Measurements from ENCODE around the gene GP1BB. TPM values are rescaled to one million over a fixed set of nuclear protein-coding genes. Genes with fewer than 3 reads are reported as not detected.
A peak's percentile ranks its signal among the peaks of the same experiment; 100 is the strongest.

GP1BB gene
- total and polyA plus RNA-seq, 10 of the 15 experiments (the other 5 are each of a cell fraction or from before 2014, with no cell fraction given): 0.05 to 0.28 (median 0.28) TPM; not detected in 7

- in situ Hi-C loops (cut with MboI): no loop called here
- peak overlapping the region; percentile 44 for H3K4me2 ChIP-seq (ENCODE audit: control insufficient read depth, insufficient read depth)
- no peak overlapping the region for H2AFZ ChIP-seq (ENCODE audit: control insufficient read depth, low read depth, low read length)
- ChIA-PET POLR2A (no interaction called here), RAD21 (ENCODE audit: unreplicated experiment) (interaction anchor here (1.1 to 2.6 kb wide), 7 partner anchors 17 to 140 kb away, joined by 3 to 12 read pairs (median 3); no protein-coding TSS in a partner anchor), CTCF (interaction anchor here (1.0 to 2.0 kb wide), 10 partner anchors 16 to 145 kb away, joined by 3 to 9 read pairs (median 4); no protein-coding TSS in a partner anchor), SMC1A (ENCODE audit: uncharacterized antibody, unreplicated experiment) (interaction anchor here (0.9 to 2.4 kb wide), 5 partner anchors 43 to 137 kb away, joined by 3 to 7 read pairs (median 5); no protein-coding TSS in a partner anchor)
- 37% methylated on average over 9 of the region's 9 CpGs for WGBS (ENCODE audit: insufficient coverage, insufficient replicate concordance, low lambda C conversion rate, missing lambda C conversion rate)
- H3K9ac ChIP-seq (ENCODE audit: control insufficient read depth, insufficient read depth, low read length): no peak overlapping the region
- FAIRE-seq (no peak), DNase-seq (ENCODE audit: low read depth, low spot score) (no peak), ATAC-seq (peak; percentile 7; the same call in 1 of the 3 replicates)
- peaks cover 0 to 2% of the 10 kb centered on the region in 2 experiments; a peak in 3 of 4 replicates for H3K27me3 ChIP-seq (replicated peaks in 1 of 2; ENCODE audit: control insufficient read depth in 2 of 2, insufficient read depth in 2 of 2, low read length in 1 of 2)
- H3K27ac ChIP-seq (ENCODE audit: control insufficient read depth, insufficient read depth): no peak overlapping the region
- intact Hi-C loops (cut with micrococcal nuclease; ENCODE audit: unreplicated experiment): no loop called here
- peaks cover 9% of the 10 kb centered on the region for H3K4me1 ChIP-seq (ENCODE audit: control insufficient read depth, insufficient read depth, low read length)
- no peaks in the 10 kb centered on the region for H3K9me3 ChIP-seq (replicated peaks; ENCODE audit: control insufficient read depth, insufficient read depth, low read length)
- BruUV-seq (replicated peaks): no TSS peak
- no peak overlapping the region for H3K4me3 ChIP-seq
- no peaks in the 10 kb centered on the region for H3K79me2 ChIP-seq (ENCODE audit: control insufficient read depth, insufficient read depth, low read length)
- H3K36me3 ChIP-seq (ENCODE audit: control insufficient read depth in 2 of 2, insufficient read depth in 2 of 2, low read length in 1 of 2): no peaks in the 10 kb centered on the region
- no peaks in the 10 kb centered on the region; the same call in 1 of the 2 replicates for H4K20me1 ChIP-seq (ENCODE audit: control insufficient read depth, insufficient read depth)
- TF ChIP-seq EED (IDR thresholded peaks at IDR 0.05; ENCODE audit: low read depth): no peak
- TF ChIP-seq REST (IDR thresholded peaks at IDR 0.05; ENCODE audit: low read depth, low read length): no peak
- no peak for TF ChIP-seq NR2C1 (IDR thresholded peaks at IDR 0.05)
- no peak for TF ChIP-seq ZNF622 (IDR thresholded peaks at IDR 0.05)
- no peak for TF ChIP-seq GATAD2B (conservative IDR thresholded peaks at IDR 0.05; ENCODE audit: low read depth)
- TF ChIP-seq KDM1A (IDR thresholded peaks at IDR 0.05; ENCODE audit: borderline replicate concordance): no peak
- no peak for TF ChIP-seq GABPA (IDR thresholded peaks at IDR 0.05; ENCODE audit: low read depth)
- TF ChIP-seq DPF2 (IDR thresholded peaks at IDR 0.05): no peak
- no peak for TF ChIP-seq IKZF2 (IDR thresholded peaks at IDR 0.05)
- TF ChIP-seq MYC (IDR thresholded peaks at IDR 0.05; ENCODE audit: insufficient read depth, insufficient read length, insufficient replicate concordance, low read length, severe bottlenecking): no peak
- no peak for TF ChIP-seq ATF3 (IDR thresholded peaks at IDR 0.05; ENCODE audit: borderline replicate concordance, extremely low read depth, low read depth, low read length)
- TF ChIP-seq CHD2 (IDR thresholded peaks at IDR 0.05; ENCODE audit: borderline replicate concordance, low read depth, low read length): no peak
These were observed 50.2 kb downstream of the GP1BB start for GRCh38 chr22:19773470-19774040.

Other genes with a start within 250 kb of the GP1BB start
Only the 7 nearest of the 9 such genes appear.
- gene CLDN5, start 199.1 kb upstream of the GP1BB start, total RNA-seq (2014; rRNA removed): not detected in 2 replicates
- gene CLDN5, start 199.1 kb upstream of the GP1BB start, total RNA-seq (2014; rRNA removed; fragmentation: Illumina TruSeq; extraction: Trizol): not detected in 2 replicates
- gene CLDN5, start 199.1 kb upstream of the GP1BB start, total RNA-seq (2021): 0.15 TPM in 1 of 2 replicates, not detected in the other
- gene CLDN5, start 199.1 kb upstream of the GP1BB start, polyA plus RNA-seq (2011; rRNA removed): not detected in 2 replicates
- gene CLDN5, start 199.1 kb upstream of the GP1BB start, polyA plus RNA-seq (2014; fragmentation: Illumina TruSeq; extraction: Trizol): not detected in 2 replicates
- gene CLDN5, start 199.1 kb upstream of the GP1BB start, polyA plus RNA-seq (2014; fragmentation: Nextera tagmentation; extraction: Ambion mirVana): not detected
- gene CLDN5, start 199.1 kb upstream of the GP1BB start, polyA plus RNA-seq (2014; rRNA removed): not detected in 2 replicates
- gene CLDN5, start 199.1 kb upstream of the GP1BB start, polyA plus RNA-seq (2016; fragmentation: Nextera tagmentation; extraction: Ambion mirVana): not detected
- gene SEPTIN5, start 9.0 kb upstream of the GP1BB start, total RNA-seq (2014; rRNA removed): 0.34 and 0.65 TPM in 2 replicates
- gene SEPTIN5, start 9.0 kb upstream of the GP1BB start, total RNA-seq (2014; rRNA removed; fragmentation: Illumina TruSeq; extraction: Trizol): 0.13 and 0.51 TPM in 2 replicates
- gene SEPTIN5, start 9.0 kb upstream of the GP1BB start, total RNA-seq (2021): 0.82 and 1.1 TPM in 2 replicates
- 0.19 and 0.43 TPM in 2 replicates for gene SEPTIN5, start 9.0 kb upstream of the GP1BB start, polyA plus RNA-seq (2011; rRNA removed)
- 0.34 and 1.5 TPM in 2 replicates for gene SEPTIN5, start 9.0 kb upstream of the GP1BB start, polyA plus RNA-seq (2014; fragmentation: Illumina TruSeq; extraction: Trizol)
- not detected for gene SEPTIN5, start 9.0 kb upstream of the GP1BB start, polyA plus RNA-seq (2014; fragmentation: Nextera tagmentation; extraction: Ambion mirVana)
- 0.46 TPM in 1 of 2 replicates, not detected in the other for gene SEPTIN5, start 9.0 kb upstream of the GP1BB start, polyA plus RNA-seq (2014; rRNA removed)
- not detected for gene SEPTIN5, start 9.0 kb upstream of the GP1BB start, polyA plus RNA-seq (2016; fragmentation: Nextera tagmentation; extraction: Ambion mirVana)
- not detected in 2 replicates for gene TBX1, start 37.2 kb downstream of the GP1BB start, total RNA-seq (2014; rRNA removed)
- gene TBX1, start 37.2 kb downstream of the GP1BB start, total RNA-seq (2014; rRNA removed; fragmentation: Illumina TruSeq; extraction: Trizol): not detected in 2 replicates
- gene TBX1, start 37.2 kb downstream of the GP1BB start, total RNA-seq (2021): not detected in 2 replicates
- not detected in 2 replicates for gene TBX1, start 37.2 kb downstream of the GP1BB start, polyA plus RNA-seq (2011; rRNA removed)
- gene TBX1, start 37.2 kb downstream of the GP1BB start, polyA plus RNA-seq (2014; fragmentation: Illumina TruSeq; extraction: Trizol): not detected in 2 replicates
- gene TBX1, start 37.2 kb downstream of the GP1BB start, polyA plus RNA-seq (2014; fragmentation: Nextera tagmentation; extraction: Ambion mirVana): not detected
- not detected in 2 replicates for gene TBX1, start 37.2 kb downstream of the GP1BB start, polyA plus RNA-seq (2014; rRNA removed)
- gene TBX1, start 37.2 kb downstream of the GP1BB start, polyA plus RNA-seq (2016; fragmentation: Nextera tagmentation; extraction: Ambion mirVana): not detected
- gene GNB1L, start 131.3 kb downstream of the GP1BB start, total RNA-seq (2014; rRNA removed): 13.8 and 19.4 TPM in 2 replicates
- 0.83 and 2.1 TPM in 2 replicates for gene GNB1L, start 131.3 kb downstream of the GP1BB start, total RNA-seq (2014; rRNA removed; fragmentation: Illumina TruSeq; extraction: Trizol)
- 12.6 and 13.4 TPM in 2 replicates for gene GNB1L, start 131.3 kb downstream of the GP1BB start, total RNA-seq (2021)
- gene GNB1L, start 131.3 kb downstream of the GP1BB start, polyA plus RNA-seq (2011; rRNA removed): 1.2 and 3.0 TPM in 2 replicates
- 0.03 and 0.37 TPM in 2 replicates for gene GNB1L, start 131.3 kb downstream of the GP1BB start, polyA plus RNA-seq (2014; fragmentation: Illumina TruSeq; extraction: Trizol)
- under 1 TPM; 0.21 to 0.99 TPM for gene GNB1L, start 131.3 kb downstream of the GP1BB start, polyA plus RNA-seq (2014; fragmentation: Nextera tagmentation; extraction: Ambion mirVana)
- 10.5 and 11.0 TPM in 2 replicates for gene GNB1L, start 131.3 kb downstream of the GP1BB start, polyA plus RNA-seq (2014; rRNA removed)
- gene GNB1L, start 131.3 kb downstream of the GP1BB start, polyA plus RNA-seq (2016; fragmentation: Nextera tagmentation; extraction: Ambion mirVana): 10 to 100 TPM; 15.4 to 17.3 TPM
- gene RTL10, start 131.3 kb downstream of the GP1BB start, total RNA-seq (2014; rRNA removed): 10.9 and 12.0 TPM in 2 replicates
- 5.1 and 5.9 TPM in 2 replicates for gene RTL10, start 131.3 kb downstream of the GP1BB start, total RNA-seq (2014; rRNA removed; fragmentation: Illumina TruSeq; extraction: Trizol)
- 17.8 and 17.9 TPM in 2 replicates for gene RTL10, start 131.3 kb downstream of the GP1BB start, total RNA-seq (2021)
- 4.0 and 7.2 TPM in 2 replicates for gene RTL10, start 131.3 kb downstream of the GP1BB start, polyA plus RNA-seq (2011; rRNA removed)
- 7.0 and 9.6 TPM in 2 replicates for gene RTL10, start 131.3 kb downstream of the GP1BB start, polyA plus RNA-seq (2014; fragmentation: Illumina TruSeq; extraction: Trizol)
- 1 to 10 TPM; 5.3 to 7.3 TPM for gene RTL10, start 131.3 kb downstream of the GP1BB start, polyA plus RNA-seq (2014; fragmentation: Nextera tagmentation; extraction: Ambion mirVana)
- 10.8 and 11.1 TPM in 2 replicates for gene RTL10, start 131.3 kb downstream of the GP1BB start, polyA plus RNA-seq (2014; rRNA removed)
- gene RTL10, start 131.3 kb downstream of the GP1BB start, polyA plus RNA-seq (2016; fragmentation: Nextera tagmentation; extraction: Ambion mirVana): 10 to 100 TPM; 13.8 to 18.1 TPM
- gene COMT, start 218.2 kb downstream of the GP1BB start, total RNA-seq (2014; rRNA removed): 107 and 112 TPM in 2 replicates
- gene COMT, start 218.2 kb downstream of the GP1BB start, total RNA-seq (2014; rRNA removed; fragmentation: Illumina TruSeq; extraction: Trizol): 26.8 and 33.7 TPM in 2 replicates
- gene COMT, start 218.2 kb downstream of the GP1BB start, total RNA-seq (2021): 99.7 and 114 TPM in 2 replicates
- 12.4 and 30.7 TPM in 2 replicates for gene COMT, start 218.2 kb downstream of the GP1BB start, polyA plus RNA-seq (2011; rRNA removed)
- 4.8 and 26.1 TPM in 2 replicates for gene COMT, start 218.2 kb downstream of the GP1BB start, polyA plus RNA-seq (2014; fragmentation: Illumina TruSeq; extraction: Trizol)
- gene COMT, start 218.2 kb downstream of the GP1BB start, polyA plus RNA-seq (2014; fragmentation: Nextera tagmentation; extraction: Ambion mirVana): 10 to 100 TPM in 1 of 2 experiments, 1 to 10 TPM in 1; 4.5 to 16.1 TPM
- gene COMT, start 218.2 kb downstream of the GP1BB start, polyA plus RNA-seq (2014; rRNA removed): 98.5 and 117 TPM in 2 replicates
- gene COMT, start 218.2 kb downstream of the GP1BB start, polyA plus RNA-seq (2016; fragmentation: Nextera tagmentation; extraction: Ambion mirVana): 100 to 1,000 TPM; 142 to 152 TPM
- gene TXNRD2, start 218.3 kb downstream of the GP1BB start, total RNA-seq (2014; rRNA removed): 13.9 and 16.5 TPM in 2 replicates
- 10.0 and 11.2 TPM in 2 replicates for gene TXNRD2, start 218.3 kb downstream of the GP1BB start, total RNA-seq (2014; rRNA removed; fragmentation: Illumina TruSeq; extraction: Trizol)
- 17.7 and 19.4 TPM in 2 replicates for gene TXNRD2, start 218.3 kb downstream of the GP1BB start, total RNA-seq (2021)
- 8.6 and 12.4 TPM in 2 replicates for gene TXNRD2, start 218.3 kb downstream of the GP1BB start, polyA plus RNA-seq (2011; rRNA removed)
- gene TXNRD2, start 218.3 kb downstream of the GP1BB start, polyA plus RNA-seq (2014; fragmentation: Illumina TruSeq; extraction: Trizol): 7.7 and 8.7 TPM in 2 replicates
- 1 to 10 TPM; 1.6 to 1.9 TPM for gene TXNRD2, start 218.3 kb downstream of the GP1BB start, polyA plus RNA-seq (2014; fragmentation: Nextera tagmentation; extraction: Ambion mirVana)
- gene TXNRD2, start 218.3 kb downstream of the GP1BB start, polyA plus RNA-seq (2014; rRNA removed): 14.1 and 15.4 TPM in 2 replicates
- gene TXNRD2, start 218.3 kb downstream of the GP1BB start, polyA plus RNA-seq (2016; fragmentation: Nextera tagmentation; extraction: Ambion mirVana): 10 to 100 TPM; 24.3 to 26.0 TPM